IMR-90 (cell line): ENCODE measurements around the gene CARD18. TPM values are rescaled to one million over a fixed set of nuclear protein-coding genes. Genes with fewer than 3 reads are reported as not detected.

ENCODE experiments used
- ATAC-seq: fragments of 200-7000 bp; cut with Tn5 transposase; 2 replicates; pipeline ENCODE4 v1.9.1; 2020; ENCODE audit warnings: low read depth, mild to moderate bottlenecking, moderate library complexity
- BruUV-seq: library from RNA; stranded (reverse); fragments of 400-500 nt; replicated peaks from 2 replicates; lab custom pipeline; 2021; lab: Mats Ljungman, UMichigan
- CTCF ChIA-PET: fragments of 300-600 bp; formaldehyde crosslinking; extraction: SDS; loops from one replicate; lab custom pipeline; 2021; ENCODE audit warnings: antibody characterized with exemption; lab: Yijun Ruan, JAX
- POLR2A ChIA-PET: fragments of 300-600 bp; sonication (Branson Sonifier 250); formaldehyde crosslinking; loops from one replicate; lab custom pipeline; 2022; ENCODE audit warnings: antibody characterized with exemption; ENCODE audit not compliant: unreplicated experiment; lab: Charles Lee
- DNase-seq: peaks from one replicate; pipeline ENCODE4 v3.0.0; 2013
- H2AFZ ChIP-seq: replicated peaks from 2 replicates; pipeline ENCODE3; 2013; ENCODE audit warnings: low read length, mild to moderate bottlenecking; ENCODE audit not compliant: poor library complexity
- H2AK5ac ChIP-seq: 2 replicates; pipeline ENCODE4 v1.6.1; 2013; ENCODE audit warnings: low read depth, low read length, inconsistent platforms
- H2AK9ac ChIP-seq: replicated peaks from 2 replicates; pipeline ENCODE3; 2013; ENCODE audit warnings: mild to moderate bottlenecking, low read depth, low read length, moderate library complexity; ENCODE audit not compliant: poor library complexity
- H2BK120ac ChIP-seq: 2 replicates; pipeline ENCODE4 v1.6.1; 2013; ENCODE audit warnings: low read depth, low read length, inconsistent platforms
- H2BK15ac ChIP-seq: 3 replicates; pipeline ENCODE4 v1.6.1; 2013; ENCODE audit warnings: low read depth, low read length, inconsistent platforms
- H2BK20ac ChIP-seq: 2 replicates; pipeline ENCODE4 v1.6.1; 2013; ENCODE audit warnings: low read depth, mild to moderate bottlenecking, inconsistent platforms, low read length, moderate library complexity
- H2BK5ac ChIP-seq: 2 replicates; pipeline ENCODE4 v1.6.1; 2013; ENCODE audit warnings: mild to moderate bottlenecking, low read depth, low read length, inconsistent platforms; ENCODE audit not compliant: poor library complexity, severe bottlenecking
- H3K14ac ChIP-seq: replicated peaks from 2 replicates; pipeline ENCODE4 v1.6.1; 2013; ENCODE audit warnings: low read depth, low read length, inconsistent platforms
- H3K18ac ChIP-seq: 2 replicates; pipeline ENCODE4 v1.6.1; 2013; ENCODE audit warnings: low read depth, low read length, control low read depth
- H3K23ac ChIP-seq: 2 replicates; pipeline ENCODE4 v1.6.1; 2013; ENCODE audit warnings: low read depth, low read length, inconsistent platforms
- H3K27ac ChIP-seq: 2 replicates; pipeline ENCODE4 v1.5.1; 2013; ENCODE audit warnings: mild to moderate bottlenecking, control low read depth, low read length; ENCODE audit not compliant: insufficient read depth
- H3K27me3 ChIP-seq: 2 replicates; pipeline ENCODE4 v1.6.1; 2013; ENCODE audit warnings: low read length; ENCODE audit not compliant: control insufficient read depth, insufficient read depth
- H3K36me3 ChIP-seq: 2 replicates; pipeline ENCODE4 v1.6.1; 2013; ENCODE audit warnings: low read length, mixed read lengths; ENCODE audit not compliant: control insufficient read depth, insufficient read depth
- H3K4ac ChIP-seq: 2 replicates; pipeline ENCODE4 v1.6.1; 2013; ENCODE audit warnings: low read depth, low read length, inconsistent platforms
- H3K4me1 ChIP-seq: 2 replicates; pipeline ENCODE4 v1.6.1; 2013; ENCODE audit warnings: low read length, mixed read lengths; ENCODE audit not compliant: control insufficient read depth, insufficient read depth
- H3K4me2 ChIP-seq: 2 replicates; pipeline ENCODE4 v1.6.1; 2013; ENCODE audit warnings: low read depth, mild to moderate bottlenecking, control low read depth, low read length, moderate library complexity
- H3K4me3 ChIP-seq: 2 replicates; pipeline ENCODE4 v1.5.1; 2013; ENCODE audit warnings: low read depth, mild to moderate bottlenecking, control low read depth, low read length, moderate library complexity; ENCODE audit not compliant: insufficient read depth
- H3K56ac ChIP-seq: 2 replicates; pipeline ENCODE4 v1.6.1; 2013; ENCODE audit warnings: low read length, inconsistent platforms; ENCODE audit not compliant: insufficient read depth; ENCODE audit errors: extremely low read depth
- H3K79me1 ChIP-seq, 2 experiments: 2 replicates each; pipeline ENCODE4 v1.6.1; 2013; ENCODE audit warnings: low read length in 2 of 2, inconsistent platforms in 1 of 2, low read depth in 1 of 2
- H3K9ac ChIP-seq: 2 replicates; pipeline ENCODE4 v1.6.1; 2013; ENCODE audit warnings: low read depth, low read length, control low read depth
- H3K9me1 ChIP-seq: 2 replicates; pipeline ENCODE4 v1.6.1; 2013; ENCODE audit warnings: low read length, inconsistent platforms; ENCODE audit not compliant: insufficient read depth
- H3K9me3 ChIP-seq: 2 replicates; pipeline ENCODE4 v1.6.1; 2013; ENCODE audit warnings: low read length; ENCODE audit not compliant: control insufficient read depth, insufficient read depth
- H4K20me1 ChIP-seq: 2 replicates; pipeline ENCODE4 v1.6.1; 2013; ENCODE audit warnings: low read length, inconsistent platforms; ENCODE audit not compliant: insufficient read depth
- H4K5ac ChIP-seq: 2 replicates; pipeline ENCODE4 v1.6.1; 2013; ENCODE audit warnings: mild to moderate bottlenecking, low read depth, low read length, control low read depth
- H4K8ac ChIP-seq, 2 experiments: 2 replicates each; pipeline ENCODE4 v1.6.1; 2013; ENCODE audit warnings: low read depth in 2 of 2, low read length in 2 of 2, control low read depth in 1 of 2, inconsistent platforms in 1 of 2
- H4K91ac ChIP-seq: 2 replicates; pipeline ENCODE4 v1.6.1; 2013; ENCODE audit warnings: low read depth, low read length, inconsistent platforms; ENCODE audit not compliant: insufficient read depth
- BHLHE40 ChIP-seq: fragments of 150-350 bp; IDR thresholded peaks from 2 replicates; pipeline ENCODE4 v1.6.1; 2016; ENCODE audit warnings: mild to moderate bottlenecking, low read depth, low read length
- CHD1 ChIP-seq: IDR thresholded peaks from 2 replicates; pipeline ENCODE4 v1.6.1; 2012; ENCODE audit warnings: low read depth, low read length, improper control_type of control experiment
- MAFK ChIP-seq: IDR thresholded peaks from 2 replicates; pipeline ENCODE4 v1.6.1; 2012; ENCODE audit warnings: low read depth, low read length, improper control_type of control experiment
- MXI1 ChIP-seq: IDR thresholded peaks from 2 replicates; pipeline ENCODE4 v1.6.1; 2012; ENCODE audit warnings: low read depth, mild to moderate bottlenecking, low read length, moderate library complexity, borderline replicate concordance
- NFE2L2 ChIP-seq: fragments of 150-350 bp; IDR thresholded peaks from 2 replicates; pipeline ENCODE4 v1.6.1; 2016; ENCODE audit warnings: low read depth, mild to moderate bottlenecking, low read length
- RAD21 ChIP-seq: IDR thresholded peaks from 2 replicates; pipeline ENCODE4 v1.6.1; 2012; ENCODE audit warnings: low read length, improper control_type of control experiment
- RCOR1 ChIP-seq: IDR thresholded peaks from 2 replicates; pipeline ENCODE4 v1.6.1; 2012; ENCODE audit warnings: mild to moderate bottlenecking, low read length, improper control_type of control experiment; ENCODE audit not compliant: insufficient replicate concordance
- RFX5 ChIP-seq: IDR thresholded peaks from 2 replicates; pipeline ENCODE4 v1.8.0; 2012; ENCODE audit warnings: low read depth, mild to moderate bottlenecking, low read length, moderate library complexity
- SMC3 ChIP-seq: fragments of 150-350 bp; IDR thresholded peaks from 2 replicates; pipeline ENCODE4 v1.6.1; 2016; ENCODE audit warnings: low read depth, mild to moderate bottlenecking, antibody characterized with exemption, low read length, moderate library complexity
- USF2 ChIP-seq: fragments of 150-350 bp; IDR thresholded peaks from 2 replicates; pipeline ENCODE4 v1.6.1; 2017; ENCODE audit warnings: mild to moderate bottlenecking, antibody characterized with exemption, low read length, low read depth
- dilution Hi-C: fragments of 300-500 bp; cut with HindIII; formaldehyde crosslinking; loops from one replicate; pipeline ENCODE4 v1.14.3; 2018; ENCODE audit warnings: low sequenced_read_pairs; ENCODE audit not compliant: unreplicated experiment
- in situ Hi-C: fragments of 300-500 bp; cut with MboI; formaldehyde crosslinking; loops from 3 replicates; pipeline ENCODE4 v1.14.3; 2019; ENCODE audit warnings: low sequenced_read_pairs, inconsistent platforms, mixed read lengths
- intact Hi-C: fragments of 100-400 bp; cut with micrococcal nuclease; formaldehyde crosslinking; loops from 2 replicates; pipeline ENCODE4 v1.10.0; 2022
- polyA plus RNA-seq, 3 experiments: library from polyadenylated mRNA; depleted of rRNA; stranded (reverse); fragments of >200 nt; gene quantifications; 2 replicates each; pipeline ENCODE4 v1.2.3, GENCODE V29; 2012; ENCODE audit warnings: low replicate concordance in 1 of 3
- total RNA-seq: library from RNA; depleted of rRNA; stranded (reverse); fragments of >200 nt; gene quantifications from 2 replicates; pipeline ENCODE4 v1.2.3, GENCODE V29; 2012

CARD18 gene
- total and polyA plus RNA-seq, 2 of the 4 experiments (the other 2 are of a cell fraction): not detected

- POLR2A ChIA-PET: no interaction called here
- Histone ChIP-seq H3K56ac (no peak overlapping the region), H3K79me1 (no peaks in the 10 kb centered on the region), H3K4me3 (no peak overlapping the region), H2AFZ (no peak overlapping the region), H3K14ac (no peak overlapping the region), H2BK15ac (no peak overlapping the region), H2AK5ac (no peak overlapping the region), H3K4ac (no peak overlapping the region), H3K27ac (no peak overlapping the region), H4K91ac (no peak overlapping the region), H2BK5ac (no peak overlapping the region), H4K20me1 (no peaks in the 10 kb centered on the region), H3K18ac (no peak overlapping the region), H2BK20ac (no peak overlapping the region), H3K4me2 (no peak overlapping the region), H3K36me3 (no peaks in the 10 kb centered on the region), H3K9ac (no peak overlapping the region), H4K8ac (no peak overlapping the region), H2AK9ac (no peak overlapping the region), H3K4me1 (peaks cover 5% of the 10 kb centered on the region), H3K9me1 (peaks cover 9% of the 10 kb centered on the region; the same call in 1 of the 2 replicates), H3K23ac (no peak overlapping the region), H3K27me3 (no peaks in the 10 kb centered on the region), H2BK120ac (no peak overlapping the region), H3K9me3 (no peaks in the 10 kb centered on the region), H4K5ac (no peak overlapping the region)
- intact Hi-C loops (no loop called here), in situ Hi-C loops (no loop called here), dilution Hi-C loops (no loop called here)
- no peak for DNase-seq
- no TSS peak for BruUV-seq
- no peak for ATAC-seq
- CTCF ChIA-PET: no interaction called here
- no peak for TF ChIP-seq MAFK
- no peak for TF ChIP-seq BHLHE40
- TF ChIP-seq RCOR1: no peak
- no peak for TF ChIP-seq CHD1
- TF ChIP-seq NFE2L2: no peak
- TF ChIP-seq RAD21: no peak
- no peak for TF ChIP-seq RFX5
- no peak for TF ChIP-seq MXI1
- no peak for TF ChIP-seq SMC3
- TF ChIP-seq USF2: no peak
These were observed 9.9 kb upstream of the CARD18 start for GRCh38 chr11:105149477-105149876.
